Measurements from ENCODE around the gene WNT7A.

Gene WNT7A

GRCh38 chr3:13878281-13879101 is 1.4 kb downstream of the WNT7A start:
- no peak for TF ChIP-seq CTCF (IDR thresholded peaks at IDR 0.05; ENCODE audit: control insufficient read depth, insufficient read depth, low read depth, low read length, missing control alignments)
- no peak overlapping the region for H3K4me3 ChIP-seq (ENCODE audit: control insufficient read depth, low read depth, low read length)
- no peak for DNase-seq (ENCODE audit: low read depth)

- no peak for DNase-seq (ENCODE audit: low read depth)
- H3K4me3 ChIP-seq (ENCODE audit: control insufficient read depth, low read depth, low read length) = no peak overlapping the region
- no peak for TF ChIP-seq CTCF (IDR thresholded peaks at IDR 0.05; ENCODE audit: control insufficient read depth, insufficient read depth, low read depth, low read length, missing control alignments)
Measured at GRCh38 chr3:13877911-13878280, 2.0 kb downstream of the WNT7A start.

- no peak for DNase-seq (ENCODE audit: low read depth)
- no peak for TF ChIP-seq CTCF (IDR thresholded peaks at IDR 0.05; ENCODE audit: control insufficient read depth, insufficient read depth, low read depth, low read length, missing control alignments)
- no peak overlapping the region for H3K4me3 ChIP-seq (ENCODE audit: control insufficient read depth, low read depth, low read length)
Measured at GRCh38 chr3:13876451-13877100, 3.3 kb downstream of the WNT7A start.

- TF ChIP-seq CTCF (IDR thresholded peaks at IDR 0.05; ENCODE audit: control insufficient read depth, insufficient read depth, low read depth, low read length, missing control alignments) = no peak
- no peak for DNase-seq (ENCODE audit: low read depth)
Measured at GRCh38 chr3:13874891-13875290, 5.0 kb downstream of the WNT7A start.

GRCh38 chr3:13873818-13874217 is 6.1 kb downstream of the WNT7A start:
- H3K4me3 ChIP-seq (ENCODE audit: control insufficient read depth, low read depth, low read length) = no peak overlapping the region
- no peak for TF ChIP-seq CTCF (IDR thresholded peaks at IDR 0.05; ENCODE audit: control insufficient read depth, insufficient read depth, low read depth, low read length, missing control alignments)
- DNase-seq (ENCODE audit: low read depth) = no peak

More at GRCh38 chr3:13874891-13875290, 5.0 kb downstream of the WNT7A start:
- no peak overlapping the region for H3K4me3 ChIP-seq (ENCODE audit: control insufficient read depth, low read depth, low read length)

- no peak for TF ChIP-seq CTCF (IDR thresholded peaks at IDR 0.05; ENCODE audit: control insufficient read depth, insufficient read depth, low read depth, low read length, missing control alignments)
- no peak for DNase-seq (ENCODE audit: low read depth)
- H3K4me3 ChIP-seq (ENCODE audit: control insufficient read depth, low read depth, low read length) = no peak overlapping the region
Measured at GRCh38 chr3:13872451-13872850, 7.4 kb downstream of the WNT7A start.
